ENCODE data around the gene PLA2G2C.

The PLA2G2C gene

DNA sequence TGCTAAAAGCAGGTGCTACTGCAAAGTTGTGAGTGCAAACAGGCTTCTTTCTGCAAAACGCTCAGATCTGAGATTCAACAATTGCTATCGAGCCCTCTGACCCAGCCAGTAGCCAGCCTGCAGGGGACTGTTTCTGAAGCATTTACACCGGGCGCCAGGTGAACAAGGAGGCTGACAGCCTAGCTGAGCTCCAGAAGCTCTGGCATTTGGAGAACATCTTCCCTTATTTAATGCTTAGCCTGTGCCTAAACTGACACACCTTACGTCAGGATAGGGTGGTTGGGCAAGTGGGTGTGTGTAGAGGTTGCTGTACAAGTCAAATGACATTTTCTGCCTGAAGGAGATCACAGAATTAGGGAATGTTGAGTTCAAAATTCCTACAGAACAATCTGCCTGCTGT is 15.8 kb upstream of the PLA2G2C start:
- no peak for DNase-seq

DNA sequence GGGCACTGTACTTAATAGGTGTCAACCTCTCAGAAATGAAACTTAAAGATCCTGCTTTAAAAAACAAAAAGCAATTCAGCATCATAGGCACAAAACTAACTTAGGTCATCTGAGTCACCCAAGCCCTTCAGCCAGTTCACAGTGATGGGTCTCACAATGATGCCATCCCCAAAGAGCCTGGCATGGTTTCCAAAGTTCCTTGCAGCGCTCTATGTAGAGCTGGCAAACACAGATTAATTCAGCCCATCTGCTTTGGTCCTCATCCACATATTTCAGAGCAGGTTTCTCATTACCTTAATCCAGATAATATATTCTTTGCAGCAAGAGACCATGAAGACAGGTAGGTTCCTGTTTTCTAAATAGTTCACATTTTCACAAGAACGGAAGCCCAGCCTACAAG is 14.6 kb upstream of the PLA2G2C start:
- DNase-seq = no peak

DNA sequence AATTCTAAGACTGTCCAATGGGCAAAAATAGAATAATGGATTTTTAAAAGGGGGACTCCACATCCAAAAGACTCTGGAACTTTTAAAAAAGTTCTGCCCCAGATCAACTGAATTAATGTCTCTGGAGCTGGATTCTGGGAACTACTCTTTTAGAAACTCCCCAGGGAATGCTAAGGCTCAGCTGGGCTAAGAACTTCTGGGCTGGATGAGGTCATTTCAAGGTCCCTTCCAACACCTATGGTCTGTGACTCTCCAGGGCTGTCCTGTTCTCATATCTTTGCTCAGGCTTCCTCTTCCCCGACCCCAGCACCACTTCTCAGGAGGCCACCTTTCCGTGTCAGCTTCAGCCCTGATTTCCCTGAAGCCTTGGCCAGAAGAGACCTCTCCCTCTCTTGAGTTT is 13.5 kb upstream of the PLA2G2C start:
- no peak for DNase-seq

DNA sequence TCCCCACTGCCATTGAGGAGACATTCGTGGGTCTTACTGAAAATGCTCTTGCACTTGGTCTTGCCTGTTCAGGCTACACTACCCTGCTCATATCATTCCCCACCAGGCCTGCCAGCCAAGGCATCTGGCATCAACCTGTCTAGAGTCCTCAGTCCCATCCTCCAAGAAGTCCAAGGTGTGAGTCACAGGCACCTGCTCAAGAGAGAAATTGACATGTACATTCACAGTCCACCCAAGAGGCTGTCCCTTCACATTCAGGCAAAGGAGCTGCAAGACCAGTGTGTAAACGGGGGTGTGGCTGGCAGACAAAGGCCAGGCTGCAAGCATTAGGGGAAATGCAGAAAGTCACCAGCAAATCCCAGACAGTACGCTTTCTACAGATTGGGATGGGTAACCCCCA is 13.1 kb upstream of the PLA2G2C start:
- DNase-seq = no peak

DNA sequence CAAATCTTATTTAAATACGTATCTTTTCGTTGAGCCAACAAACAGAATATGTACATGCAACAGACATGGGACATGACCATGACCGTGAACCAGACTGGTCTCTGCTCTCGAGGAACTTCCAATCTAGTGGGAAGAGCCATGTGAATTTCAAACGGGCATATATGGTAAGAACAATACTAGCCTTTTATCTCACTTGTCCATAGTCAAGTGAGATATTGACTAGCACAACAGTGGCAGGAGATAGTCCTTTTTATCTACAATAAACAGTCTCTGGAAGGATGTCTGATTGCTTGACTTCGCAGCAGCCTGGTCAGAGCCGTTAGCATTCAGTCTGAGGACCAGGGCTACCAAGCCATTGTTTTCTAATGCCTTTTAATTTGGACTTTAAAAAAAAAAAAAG is 12.6 kb upstream of the PLA2G2C start:
- no peak for DNase-seq

DNA sequence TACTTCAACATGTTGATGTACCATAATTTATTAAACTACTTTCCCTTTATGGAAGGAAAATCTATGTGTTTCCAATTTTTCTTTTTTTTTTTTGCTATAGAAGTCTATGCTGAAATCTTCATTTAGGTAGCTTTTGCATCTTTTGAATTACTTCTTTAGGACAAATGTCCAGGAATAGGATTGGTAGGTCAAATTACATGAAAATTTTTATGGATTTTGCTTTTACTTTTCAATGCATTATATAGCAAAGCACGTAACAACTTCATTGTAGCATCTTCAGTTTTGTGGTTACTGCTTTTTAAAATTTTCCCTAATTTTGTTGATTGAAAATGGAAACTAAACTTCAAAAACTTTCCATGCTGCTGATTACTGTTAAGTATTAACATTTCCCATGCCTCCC is 12.0 kb upstream of the PLA2G2C start:
- DNase-seq = no peak

GRCh38 chr1:20197329-20197791 is 11.0 kb upstream of the PLA2G2C start:
- DNase-seq = no peak

- no peak for DNase-seq
Measured at GRCh38 chr1:20195462-20195780, 9.1 kb upstream of the PLA2G2C start.

GRCh38 chr1:20194757-20195461 is 8.6 kb upstream of the PLA2G2C start:
- DNase-seq = peak; percentile 77

- no peak for DNase-seq
Measured at GRCh38 chr1:20194224-20194623, 7.9 kb upstream of the PLA2G2C start.

GRCh38 chr1:20192871-20193411 is 6.6 kb upstream of the PLA2G2C start:
- DNase-seq = no peak

GRCh38 chr1:20192364-20192763 is 6.0 kb upstream of the PLA2G2C start:
- no peak for DNase-seq

DNA sequence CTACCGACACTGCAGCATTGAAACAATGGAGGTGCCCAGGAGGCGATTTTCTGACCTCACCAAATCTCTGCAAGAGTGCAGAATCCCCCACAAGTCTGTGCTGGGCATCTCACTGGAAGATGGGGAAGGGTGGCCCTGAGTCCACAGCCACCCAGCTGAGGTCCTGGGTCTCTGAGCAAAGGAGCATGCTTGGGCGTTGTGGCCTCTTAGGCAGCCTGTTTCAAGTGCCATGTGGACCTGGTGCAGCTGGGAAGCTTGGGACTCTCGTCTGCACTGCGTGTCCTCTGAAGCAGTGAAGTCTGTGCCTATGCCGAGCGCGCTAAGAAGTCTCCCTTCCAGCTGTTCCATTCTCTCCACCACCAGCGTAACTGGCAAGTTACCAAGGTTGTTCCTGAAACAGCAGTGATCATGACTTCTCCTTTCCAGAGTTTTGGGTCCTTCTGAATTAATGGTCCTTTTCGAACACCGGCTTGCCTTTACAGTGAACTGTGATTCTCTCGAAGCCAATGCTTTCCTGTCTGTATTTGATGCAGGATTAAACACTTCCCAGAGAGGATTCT is 5.0 kb upstream of the PLA2G2C start:
- DNase-seq = no peak

- DNase-seq = no peak
Measured at GRCh38 chr1:20190256-20191160, 4.2 kb upstream of the PLA2G2C start.

DNA sequence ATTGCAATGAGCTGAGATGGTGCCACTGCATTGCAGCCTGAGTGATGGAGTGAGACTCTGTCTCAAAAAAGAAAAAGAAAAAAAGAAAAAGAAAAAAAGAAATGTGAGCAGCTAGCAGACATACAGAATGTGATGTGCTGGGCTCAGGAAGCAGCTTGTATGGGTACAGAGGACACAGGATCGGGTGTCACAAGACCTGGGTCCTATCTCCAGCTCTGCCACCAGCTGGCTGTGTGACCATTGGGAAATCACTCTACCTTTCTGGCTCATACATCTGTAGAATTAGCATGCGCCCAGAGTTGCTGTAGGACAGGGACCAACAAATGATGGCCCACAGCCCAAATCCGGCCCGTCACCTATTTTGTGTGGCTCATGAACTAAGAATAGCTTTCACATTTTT is 3.3 kb upstream of the PLA2G2C start:
- no peak for DNase-seq

DNA sequence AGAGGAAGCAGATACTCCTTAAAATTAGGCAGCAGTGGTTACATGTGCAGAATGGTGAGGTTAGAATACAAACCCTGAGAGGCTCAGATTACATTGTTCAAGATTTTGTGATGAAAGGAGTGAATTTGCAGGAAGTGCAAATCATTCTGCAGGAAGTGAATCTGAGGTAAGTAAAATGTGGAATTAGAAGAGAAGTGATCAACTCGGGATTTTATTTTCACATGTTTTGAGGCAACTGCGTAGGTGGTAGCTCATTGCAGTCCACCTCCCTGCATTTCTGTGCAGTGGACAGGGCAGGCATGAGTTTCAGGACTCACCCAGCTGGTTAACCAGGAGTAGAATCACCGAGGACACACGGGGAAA is 2.1 kb upstream of the PLA2G2C start:
- no peak for DNase-seq

DNA sequence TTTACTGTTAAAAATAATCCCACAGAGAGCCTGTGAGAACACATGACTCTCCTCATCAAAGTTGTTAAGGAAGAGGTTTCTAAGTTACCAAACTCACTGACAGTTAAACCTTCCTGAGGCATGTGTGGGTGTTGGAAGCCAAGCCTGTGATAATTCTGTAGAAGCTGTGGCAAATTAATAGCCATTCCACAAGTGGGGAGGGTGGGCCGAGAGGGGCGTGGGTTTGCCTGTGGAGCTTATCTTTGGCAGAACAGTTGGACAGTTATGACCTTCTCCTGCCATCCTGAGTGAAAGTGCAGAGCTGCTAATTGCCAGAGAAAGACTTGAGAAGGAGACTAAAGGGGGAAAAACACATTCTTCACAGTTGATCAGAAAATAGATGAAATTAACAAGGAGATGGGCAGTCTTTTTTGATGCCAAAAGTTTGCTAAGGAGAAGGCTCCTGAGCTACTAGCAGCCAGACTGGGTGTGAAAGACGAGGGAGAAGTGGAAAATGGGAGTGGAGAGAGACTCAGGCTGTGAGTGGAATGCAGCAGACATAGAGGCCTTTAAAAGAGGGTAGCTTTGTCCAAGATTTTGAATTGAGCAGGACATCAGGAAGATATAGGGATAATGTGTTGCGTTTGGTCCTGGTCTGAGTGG is 1.6 kb upstream of the PLA2G2C start:
- no peak for DNase-seq

DNA sequence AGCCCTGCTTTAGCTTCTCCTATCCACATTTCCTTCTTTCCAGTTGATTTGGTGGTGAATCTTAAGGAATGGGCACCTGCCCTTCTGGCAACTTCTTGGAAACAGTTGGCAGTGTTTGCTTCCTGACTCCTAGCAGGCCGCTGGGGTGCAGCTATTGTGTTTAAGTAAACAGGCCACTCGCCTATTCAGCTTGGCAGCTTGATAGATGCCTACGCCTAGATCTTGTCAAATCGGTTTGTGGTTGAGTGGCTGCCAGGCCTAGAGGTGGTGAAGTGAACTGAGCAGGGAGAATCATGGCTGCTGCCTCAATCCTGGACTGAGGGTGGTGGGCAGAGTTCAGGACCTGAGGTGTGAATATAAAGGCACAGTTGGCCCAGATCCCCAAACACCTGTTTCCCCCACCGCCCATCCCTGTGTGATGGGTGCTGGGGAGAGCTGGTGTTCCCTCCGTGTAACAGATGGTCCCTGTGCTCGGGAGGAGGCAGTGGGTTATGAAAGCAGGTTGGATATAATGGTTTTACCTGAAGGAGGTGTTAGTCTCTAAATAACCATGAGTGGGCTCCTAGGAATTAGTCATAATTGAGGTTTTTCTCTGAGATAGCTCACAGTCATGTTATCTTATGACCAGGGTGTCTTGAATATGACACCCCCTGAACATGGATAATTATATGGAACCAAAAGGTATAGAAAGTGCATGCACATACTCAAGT is 940 bp upstream of the PLA2G2C start:
- peak; percentile 73 for DNase-seq

DNA sequence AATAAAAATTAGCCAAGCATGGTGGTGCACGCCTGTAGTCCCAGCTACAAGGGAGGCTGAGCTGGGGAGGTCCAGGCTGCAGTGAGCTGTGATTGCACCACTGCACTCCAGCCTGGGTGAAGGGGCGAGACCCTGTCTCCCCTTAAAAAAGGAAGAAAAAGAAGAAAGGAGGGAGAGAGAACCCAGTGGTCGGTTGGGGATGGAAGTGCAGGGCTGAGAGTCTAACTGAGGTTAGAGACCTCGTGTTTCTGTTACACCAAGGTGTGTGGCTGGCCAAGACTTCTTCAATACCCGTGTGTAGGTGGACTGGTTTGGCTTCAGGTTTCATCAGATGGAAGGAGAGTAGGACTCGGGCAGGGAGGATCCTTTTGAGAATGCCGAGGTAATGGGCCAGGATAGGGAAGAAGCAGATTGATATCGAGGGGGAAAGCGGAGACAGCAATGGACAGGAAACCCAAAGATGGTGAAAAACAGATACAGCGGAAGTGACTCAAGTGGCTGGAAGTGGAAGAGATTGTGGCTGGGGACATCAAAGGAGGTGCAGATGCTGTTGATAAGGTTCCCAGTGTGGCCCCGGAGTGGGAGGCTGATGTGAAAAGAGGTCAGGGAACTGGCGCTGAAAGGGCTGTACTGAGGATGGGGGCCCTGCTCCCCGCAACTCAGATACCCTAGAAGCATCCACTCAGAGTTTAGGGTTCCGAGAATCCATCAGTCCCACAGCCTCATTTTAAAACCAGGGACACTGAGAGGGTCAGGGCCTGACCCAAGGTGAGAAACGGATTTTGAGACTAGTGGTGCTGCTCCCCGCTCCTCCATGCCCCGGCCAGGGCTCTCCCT is 1.1 kb downstream of the PLA2G2C start:
- DNase-seq = peak; percentile 87

- peak; percentile 50 for DNase-seq
Measured at GRCh38 chr1:20184481-20184900, 1.8 kb downstream of the PLA2G2C start.

- DNase-seq = no peak
Measured at GRCh38 chr1:20183616-20184271, 2.6 kb downstream of the PLA2G2C start.
